GM19372 (cell line): Measurements from ENCODE around the gene CLDN16.

Experiments used
- ATAC-seq: cut with Tn5 transposase; IDR thresholded peaks from one replicate; pipeline ENCODE4 v1.9.1; 2021; ENCODE audit warnings: mild to moderate bottlenecking, low read depth, moderate library complexity; ENCODE audit not compliant: unreplicated experiment

The CLDN16 gene

GRCh38 chr3:190433626-190434025, 45.7 kb downstream of the CLDN16 start:
- ATAC-seq, result no peak

GRCh38 chr3:190435618-190436017, 47.7 kb downstream of the CLDN16 start:
- no peak for ATAC-seq

- no peak for ATAC-seq
Observed at GRCh38 chr3:190436331-190436730, 48.4 kb downstream of the CLDN16 start.

- no peak for ATAC-seq
Observed at GRCh38 chr3:190442240-190442639, 54.3 kb downstream of the CLDN16 start.

GRCh38 chr3:190443257-190443656, 55.3 kb downstream of the CLDN16 start:
- no peak for ATAC-seq

GRCh38 chr3:190444006-190444405, 56.0 kb downstream of the CLDN16 start:
- ATAC-seq, result no peak

- ATAC-seq, result no peak
Observed at GRCh38 chr3:190444576-190445145, 56.7 kb downstream of the CLDN16 start.

- no peak for ATAC-seq
Observed at GRCh38 chr3:190446573-190447279, 58.8 kb downstream of the CLDN16 start.

- ATAC-seq, result no peak
Observed at GRCh38 chr3:190448256-190448655, 60.3 kb downstream of the CLDN16 start.

GRCh38 chr3:190449801-190450200, 61.8 kb downstream of the CLDN16 start, which contains the start of gene TMEM207:
TMEM207 (minus strand) TSS chr3:190449901; CDS start chr3:190449809, 92 bp downstream.
- ATAC-seq, result no peak

GRCh38 chr3:190455828-190456227, 67.9 kb downstream of the CLDN16 start:
- ATAC-seq, result no peak

- ATAC-seq, result no peak
Observed at GRCh38 chr3:190456770-190457169, 68.8 kb downstream of the CLDN16 start.

GRCh38 chr3:190458040-190458439, 70.1 kb downstream of the CLDN16 start:
- no peak for ATAC-seq
